Activated T-cell treated with anti-CD3 and anti-CD28 coated beads for 48 hours (primary cell): ENCODE results near the gene HOXB5.
A peak's percentile ranks its signal among the peaks of the same experiment; 100 is the strongest.

Source experiments
- DNase-seq: peaks from one replicate; pipeline ENCODE4 v3.0.0-alpha.2; 2020; ENCODE audit warnings: low read depth

HOXB5 gene

DNA sequence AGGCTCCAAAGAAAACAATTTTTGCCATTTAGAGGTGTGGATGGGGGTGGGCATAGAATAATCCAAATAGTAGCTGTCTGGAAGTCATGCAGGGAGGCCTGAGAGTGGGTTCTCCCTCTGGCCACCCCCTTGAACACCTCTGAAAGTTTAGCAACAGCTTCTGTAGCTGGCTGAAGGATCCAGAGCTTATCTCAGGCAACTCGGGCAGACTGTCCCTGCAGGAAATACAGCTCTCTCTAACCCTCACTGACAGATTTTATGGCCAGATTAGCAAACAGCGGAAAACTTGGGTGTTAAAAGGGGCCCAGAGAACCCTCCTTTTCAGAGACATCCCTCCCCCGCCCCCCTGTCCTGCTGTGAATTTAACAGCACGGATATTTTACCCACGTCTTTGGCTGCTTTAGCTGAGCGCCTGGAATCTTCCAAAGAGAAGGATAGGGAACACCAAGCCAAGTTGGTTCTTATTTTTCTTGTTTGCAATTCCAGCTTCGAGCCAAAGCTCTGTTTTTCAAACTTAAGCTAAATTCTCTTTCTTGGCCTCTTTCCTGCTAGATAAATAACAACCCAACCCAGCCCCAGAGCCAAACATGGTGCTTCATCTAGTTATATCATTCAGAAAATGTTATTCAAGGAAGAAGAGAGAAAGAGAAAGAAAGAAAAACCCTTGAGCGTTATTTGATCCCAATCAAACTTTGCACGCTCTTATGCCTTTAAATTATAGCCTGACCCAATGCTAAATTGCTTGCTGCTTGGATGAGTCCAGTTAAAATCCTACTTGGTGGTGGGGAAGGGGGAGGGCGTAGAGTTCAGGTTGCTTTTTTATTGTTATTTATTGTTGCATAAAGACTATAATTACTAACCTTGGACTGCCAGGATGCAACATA, 46.4 kb downstream of the HOXB5 start:
- DNase-seq = no peak

DNA sequence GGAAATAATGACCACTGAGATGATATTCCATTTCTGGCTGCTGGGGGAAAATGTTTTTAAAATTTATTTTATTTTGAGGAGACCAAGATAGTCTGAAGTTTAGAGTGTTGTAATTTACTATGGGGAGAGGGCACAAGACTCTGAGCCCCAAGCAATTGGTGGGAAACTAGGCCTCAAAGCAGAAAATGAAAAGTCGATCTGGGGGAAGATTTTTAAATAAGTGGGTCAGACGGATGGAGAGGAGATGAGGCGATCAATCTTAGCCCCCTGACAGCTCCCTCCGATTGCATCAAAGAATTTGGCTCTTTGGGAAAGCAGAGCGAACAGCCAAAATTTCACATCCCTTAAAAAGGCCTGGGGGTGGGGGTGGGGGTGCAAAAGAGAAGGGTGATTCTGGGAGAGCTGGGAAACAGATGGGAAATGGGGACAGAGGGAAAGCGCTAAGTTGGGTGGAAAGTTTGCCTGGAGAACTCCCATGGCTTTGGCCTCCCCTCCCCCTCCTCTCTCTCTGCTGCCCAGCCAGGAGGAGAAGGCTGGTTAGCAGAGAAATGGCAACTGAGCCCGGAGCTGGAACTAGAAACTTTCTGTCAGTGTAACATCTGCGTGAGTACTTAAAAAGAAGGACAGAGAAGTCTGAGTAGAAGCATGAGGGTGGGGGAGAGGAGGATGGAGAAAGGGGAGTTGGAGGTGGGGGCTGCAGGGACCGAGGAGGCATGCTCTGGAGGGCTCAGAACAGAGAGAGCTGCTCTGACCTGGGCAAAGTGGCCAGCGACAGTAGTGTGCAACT, 47.2 kb downstream of the HOXB5 start:
- DNase-seq = no peak

DNA sequence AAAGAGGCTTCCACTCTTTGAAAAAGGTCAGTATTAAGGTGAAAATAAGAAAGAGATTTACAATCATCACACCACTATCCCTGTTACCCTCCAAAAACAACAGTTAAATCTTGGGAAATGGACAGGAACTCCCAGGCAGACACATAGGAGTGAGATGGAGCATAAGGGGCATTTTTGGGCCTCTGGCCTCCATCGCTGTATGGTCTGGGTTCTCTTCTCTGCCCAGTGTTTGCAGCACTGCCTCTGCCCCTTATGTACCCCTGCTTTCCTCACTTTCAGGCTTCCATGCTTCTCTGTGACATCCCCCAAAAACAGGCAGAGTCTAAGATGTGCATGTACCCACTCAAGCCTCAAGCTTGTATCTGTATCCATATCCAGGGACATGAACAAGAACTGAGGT, 48.0 kb downstream of the HOXB5 start:
- no peak for DNase-seq

DNA sequence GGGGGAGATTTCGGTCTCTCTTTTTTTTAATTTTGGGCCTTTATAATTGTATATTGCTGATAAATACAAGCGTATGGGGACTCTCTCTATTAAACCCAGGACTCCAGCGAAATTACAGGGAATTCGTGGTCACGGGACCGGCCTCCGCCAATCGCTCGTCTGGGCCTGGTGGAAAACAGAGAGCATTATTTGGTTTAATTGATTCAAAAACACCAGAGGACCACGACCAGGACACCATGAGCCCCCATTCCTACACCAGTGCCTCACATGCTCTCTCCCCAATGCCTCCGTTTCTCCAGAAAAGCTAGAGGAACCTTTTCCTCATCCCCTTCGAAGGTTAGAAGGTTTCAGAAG, 48.6 kb downstream of the HOXB5 start, which contains the start of gene HOXB2:
TSS of gene HOXB2 (minus strand) at position 88 of the 354 bp plus-strand sequence. CDS start 198 bp downstream, outside the sequence.
- DNase-seq = no peak

DNA sequence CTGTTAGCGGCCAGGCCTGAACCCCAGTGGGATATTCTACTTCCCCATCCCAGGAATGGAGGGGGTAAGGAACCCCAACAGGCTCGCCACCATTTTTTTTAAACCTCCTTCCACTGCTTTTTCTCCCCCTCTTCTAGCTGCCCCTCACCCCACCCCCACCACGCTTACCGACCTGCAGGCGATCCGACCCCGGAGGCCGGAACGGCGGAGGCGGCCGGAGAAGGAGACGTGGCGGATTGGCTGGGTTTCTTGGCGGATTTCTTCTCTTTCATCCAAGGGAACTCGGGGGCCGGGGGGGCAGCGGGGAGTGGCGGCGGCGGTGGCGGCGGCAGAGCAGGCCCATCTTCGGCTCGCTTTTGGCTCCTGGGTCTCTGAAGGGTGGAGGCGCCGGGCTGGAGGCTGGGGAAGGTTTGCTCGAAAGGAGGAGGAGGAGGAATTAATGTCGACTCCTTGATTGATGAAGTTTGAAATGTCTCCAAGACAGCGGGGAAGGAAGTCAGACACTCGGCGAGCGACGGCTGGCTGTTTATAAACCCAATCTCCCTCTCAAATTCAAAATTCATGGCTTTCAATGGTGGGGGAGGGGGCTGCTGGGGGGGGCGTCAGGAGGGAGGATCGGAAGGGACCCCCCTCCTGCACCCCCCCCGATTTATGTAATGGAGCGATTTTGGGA, 49.1 kb downstream of the HOXB5 start:
- peak; percentile 23 for DNase-seq

DNA sequence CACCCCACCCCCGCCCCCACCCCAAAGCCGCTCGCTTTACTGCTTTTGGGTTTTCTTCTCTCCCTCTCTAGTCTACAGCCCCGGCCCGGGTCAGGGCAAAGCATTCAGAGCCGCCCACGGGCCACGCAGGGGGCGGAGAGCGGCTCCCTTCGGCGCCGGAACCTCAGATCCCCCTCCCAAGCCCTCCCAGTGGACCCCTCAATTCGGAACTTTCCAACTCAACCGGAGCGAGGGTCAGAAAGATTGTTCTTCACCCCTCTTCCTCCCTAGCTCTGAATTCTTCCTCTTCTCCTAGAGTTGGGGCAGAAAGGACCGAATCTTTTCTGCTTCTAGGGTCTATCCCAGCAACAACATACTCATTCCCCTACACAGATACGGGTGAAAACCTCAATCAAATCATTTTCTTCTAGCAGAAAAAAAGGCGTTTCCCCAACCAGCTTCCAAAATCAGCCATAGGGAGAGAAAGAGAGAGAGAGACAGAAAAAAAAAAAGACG, 49.7 kb downstream of the HOXB5 start:
- DNase-seq = peak; percentile 35

DNA sequence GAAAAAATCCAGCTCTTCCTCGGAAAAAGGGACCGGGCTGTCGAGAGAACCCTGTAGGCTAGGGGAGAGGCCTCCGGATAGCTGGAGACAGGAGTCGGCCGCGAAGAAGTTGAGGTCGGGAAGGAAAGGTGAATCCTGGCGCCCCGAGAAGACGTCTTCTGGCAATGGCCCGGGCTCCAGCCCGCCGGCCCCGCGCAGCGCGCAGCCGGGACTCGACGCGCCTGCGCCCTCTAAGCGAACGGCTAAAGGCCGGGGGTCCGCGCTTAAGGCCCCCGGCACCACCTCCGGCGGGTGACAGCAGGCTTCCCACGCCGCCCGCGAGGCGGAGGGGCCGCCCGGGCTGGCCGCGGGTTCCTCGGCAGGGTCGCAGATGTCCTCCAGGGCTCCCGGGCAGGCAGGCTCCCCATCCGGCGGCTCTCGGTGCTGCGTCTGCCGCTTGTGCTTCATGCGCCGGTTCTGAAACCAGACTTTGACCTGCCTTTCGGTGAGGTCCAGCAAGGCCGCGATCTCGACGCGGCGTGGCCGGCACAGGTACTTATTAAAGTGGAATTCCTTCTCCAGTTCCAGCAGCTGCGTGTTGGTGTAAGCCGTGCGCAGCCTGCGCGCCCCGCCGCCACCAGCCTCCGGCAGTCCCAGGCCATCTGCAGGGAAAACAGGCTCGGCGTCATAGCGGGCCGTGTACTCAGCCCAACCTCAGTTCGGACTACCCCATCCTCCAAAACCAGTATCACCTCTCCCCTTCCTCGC, 50.3 kb downstream of the HOXB5 start:
- peak; percentile 61 for DNase-seq

DNA sequence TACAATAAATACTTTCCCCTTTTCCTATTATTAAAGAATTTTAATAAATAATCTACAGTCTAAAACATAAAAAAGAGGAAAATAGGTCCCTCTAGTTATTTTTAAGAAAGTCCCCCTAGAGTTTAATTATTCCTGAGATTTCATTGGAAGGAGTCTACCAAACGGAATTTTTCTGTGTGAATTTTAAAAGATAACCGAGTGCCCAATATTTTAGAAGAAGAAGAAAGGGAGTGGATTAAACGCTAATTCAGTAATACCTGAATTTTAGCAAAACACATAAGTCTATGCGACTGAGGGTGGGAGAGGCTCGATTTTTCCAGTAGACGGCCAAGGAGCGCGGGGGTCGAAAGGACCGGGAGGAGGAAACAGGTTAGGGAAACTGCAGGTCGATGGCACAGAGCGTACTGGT, 50.9 kb downstream of the HOXB5 start:
- DNase-seq = no peak

DNA sequence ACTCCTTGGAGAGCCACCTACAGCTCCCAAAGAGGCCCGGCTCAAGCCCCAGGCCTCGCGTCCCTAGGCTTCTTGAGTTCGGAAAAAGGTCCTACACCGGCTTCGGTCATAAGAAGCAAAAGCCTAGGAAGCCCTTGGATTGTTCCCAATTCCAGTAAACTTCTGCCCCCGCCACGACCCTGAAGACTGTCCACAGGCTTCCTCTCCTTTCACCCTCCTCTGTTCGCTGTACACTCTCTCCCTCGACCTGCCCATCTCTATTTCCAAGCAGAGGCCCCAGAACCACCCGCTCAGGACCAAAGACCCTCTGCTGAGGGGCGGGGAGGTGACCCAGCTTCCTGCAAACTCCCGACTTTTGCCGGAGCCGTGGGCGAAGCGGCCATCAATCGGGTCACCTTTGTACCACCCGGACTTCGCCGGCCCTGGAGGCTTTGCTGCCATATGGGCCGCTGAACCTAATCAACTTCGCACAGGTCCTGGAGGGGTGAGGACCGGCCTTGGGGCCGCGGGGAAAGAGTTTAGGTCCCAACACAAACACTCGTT, 51.4 kb downstream of the HOXB5 start:
- DNase-seq = no peak

DNA sequence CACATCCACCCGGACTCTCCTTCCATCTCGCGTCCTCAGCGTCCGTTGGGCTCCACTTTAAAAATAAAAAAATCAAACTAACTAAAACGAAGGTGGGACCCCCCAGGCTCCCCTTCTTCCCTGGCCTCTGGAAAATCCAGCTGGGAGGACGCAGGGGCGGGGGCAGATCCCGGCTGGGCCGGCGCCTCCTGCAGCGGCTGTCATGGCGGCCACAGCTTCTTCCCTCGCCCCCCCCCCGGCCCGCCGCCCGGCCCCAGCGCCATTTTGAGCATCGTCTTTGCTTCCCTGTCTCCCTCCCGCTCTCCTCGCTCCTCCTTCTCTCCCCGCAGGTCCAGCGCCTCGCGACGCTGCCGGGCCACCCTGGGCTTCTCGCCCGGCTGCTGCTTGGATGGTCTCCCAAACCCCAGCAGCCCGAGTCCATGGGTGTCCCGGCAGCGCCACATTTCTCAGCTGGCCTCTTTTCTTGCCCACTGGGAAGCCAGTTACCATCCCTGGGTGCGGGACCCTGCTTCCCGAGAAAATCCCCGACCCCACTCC, 51.9 kb downstream of the HOXB5 start:
- DNase-seq = peak; percentile 35
